ENCODE data around the gene ZPLD1. TPM values are rescaled to one million over a fixed set of nuclear protein-coding genes. Genes with fewer than 3 reads are reported as not detected.

ZPLD1 gene
- total RNA-seq, 1 donor from 2014 or later: not detected

GRCh38 chr3:102505542-102505941 is 70.7 kb downstream of the ZPLD1 start:
- Mint-ChIP-seq H3K27me3 (ENCODE audit: unreplicated experiment) (no peaks in the 10 kb centered on the region), H3K4me3 (ENCODE audit: unreplicated experiment) (no peak overlapping the region)
- no peak for TF ChIP-seq CTCF (IDR thresholded peaks at IDR 0.05; ENCODE audit: unreplicated experiment)

GRCh38 chr3:102510663-102511062 is 75.8 kb downstream of the ZPLD1 start:
- Mint-ChIP-seq H3K4me3 (ENCODE audit: unreplicated experiment) (no peak overlapping the region), H3K36me3 (ENCODE audit: low read depth, unreplicated experiment) (no peaks in the 10 kb centered on the region), H3K4me1 (ENCODE audit: unreplicated experiment) (no peaks in the 10 kb centered on the region), H3K27ac (ENCODE audit: unreplicated experiment) (no peak overlapping the region), H3K27me3 (ENCODE audit: unreplicated experiment) (no peaks in the 10 kb centered on the region), H3K9me3 (ENCODE audit: unreplicated experiment) (no peaks in the 10 kb centered on the region)
- no peak for TF ChIP-seq CTCF (IDR thresholded peaks at IDR 0.05; ENCODE audit: unreplicated experiment)
- no peak for DNase-seq (ENCODE audit: low spot score)

More at GRCh38 chr3:102505542-102505941, 70.7 kb downstream of the ZPLD1 start:
- Mint-ChIP-seq H3K9me3 (ENCODE audit: unreplicated experiment) (no peaks in the 10 kb centered on the region), H3K27ac (ENCODE audit: unreplicated experiment) (no peak overlapping the region), H3K4me1 (ENCODE audit: unreplicated experiment) (no peaks in the 10 kb centered on the region), H3K36me3 (ENCODE audit: low read depth, unreplicated experiment) (no peaks in the 10 kb centered on the region)
- DNase-seq (ENCODE audit: low spot score): no peak

DNA sequence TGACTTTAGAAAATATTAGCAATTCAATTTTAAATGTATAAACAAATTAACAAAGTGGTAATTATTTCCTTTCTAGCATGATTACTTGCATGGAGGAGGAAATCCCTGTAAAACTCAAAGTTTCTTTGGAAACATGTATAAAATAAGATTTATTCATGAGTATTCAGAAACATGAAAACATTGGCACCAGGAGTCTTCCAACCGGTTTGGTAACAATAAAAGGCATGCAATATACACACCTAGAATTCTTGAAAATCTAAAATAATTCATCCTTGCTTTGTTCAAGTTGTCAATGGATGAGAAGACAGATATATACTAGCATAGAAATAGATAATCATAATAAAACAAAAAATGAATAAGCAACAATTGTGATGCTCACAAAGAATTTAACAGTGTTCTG is 76.4 kb downstream of the ZPLD1 start:
- Mint-ChIP-seq H3K4me1 (ENCODE audit: unreplicated experiment) (no peaks in the 10 kb centered on the region), H3K27me3 (ENCODE audit: unreplicated experiment) (no peaks in the 10 kb centered on the region)

GRCh38 chr3:102511639-102512038 is 76.8 kb downstream of the ZPLD1 start:
- TF ChIP-seq CTCF (IDR thresholded peaks at IDR 0.05; ENCODE audit: unreplicated experiment): no peak
- H3K27ac Mint-ChIP-seq (ENCODE audit: unreplicated experiment): no peak overlapping the region
- no peak for DNase-seq (ENCODE audit: low spot score)
- H3K4me3 Mint-ChIP-seq (ENCODE audit: unreplicated experiment): no peak overlapping the region
- no peaks in the 10 kb centered on the region for H3K36me3 Mint-ChIP-seq (ENCODE audit: low read depth, unreplicated experiment)
- H3K4me1 Mint-ChIP-seq (ENCODE audit: unreplicated experiment): no peaks in the 10 kb centered on the region
- no peaks in the 10 kb centered on the region for H3K27me3 Mint-ChIP-seq (ENCODE audit: unreplicated experiment)
- no peaks in the 10 kb centered on the region for H3K9me3 Mint-ChIP-seq (ENCODE audit: unreplicated experiment)

More for the DNA sequence above, 76.4 kb downstream of the ZPLD1 start:
- no peak for TF ChIP-seq CTCF (IDR thresholded peaks at IDR 0.05; ENCODE audit: unreplicated experiment)
- H3K27ac Mint-ChIP-seq (ENCODE audit: unreplicated experiment): no peak overlapping the region
- no peak overlapping the region for H3K4me3 Mint-ChIP-seq (ENCODE audit: unreplicated experiment)
- no peaks in the 10 kb centered on the region for H3K9me3 Mint-ChIP-seq (ENCODE audit: unreplicated experiment)
- H3K36me3 Mint-ChIP-seq (ENCODE audit: low read depth, unreplicated experiment): no peaks in the 10 kb centered on the region
- DNase-seq (ENCODE audit: low spot score): no peak

DNA sequence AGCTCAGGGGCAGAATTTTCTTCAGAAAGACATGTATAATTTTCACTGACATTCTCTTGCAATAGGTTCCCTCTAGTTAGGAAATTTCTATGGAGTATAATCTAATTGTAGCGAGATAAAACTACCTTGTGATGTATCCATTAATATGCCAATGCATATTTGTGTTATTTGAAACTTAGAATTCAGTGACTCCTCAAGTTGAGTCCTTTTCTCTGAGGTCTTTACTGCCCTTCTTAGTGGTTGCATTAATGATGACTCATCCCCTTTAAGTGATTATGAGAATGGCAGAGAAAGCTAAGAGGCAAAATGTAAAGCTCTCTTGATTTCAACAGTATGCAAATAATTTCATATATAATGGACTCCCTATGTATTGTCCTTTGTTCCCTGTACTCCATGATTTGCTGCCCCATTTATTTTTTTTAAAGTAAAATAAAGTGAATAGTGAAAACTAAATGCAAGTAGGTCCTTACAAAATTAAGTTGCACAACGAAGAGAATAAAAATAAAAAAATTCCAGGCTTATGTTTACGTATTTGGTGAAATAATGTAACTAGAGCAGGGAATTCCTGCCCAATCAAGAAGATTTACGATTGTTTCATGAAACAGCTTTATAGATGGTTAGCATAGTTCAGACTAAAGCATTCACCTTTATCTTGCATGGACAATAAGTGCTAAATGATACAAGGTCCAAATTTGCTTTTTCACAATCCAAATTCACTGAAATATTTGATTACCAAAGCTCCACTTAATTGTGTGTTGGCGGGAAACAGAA is 78.1 kb downstream of the ZPLD1 start:
- Mint-ChIP-seq H3K9me3 (ENCODE audit: unreplicated experiment) (no peaks in the 10 kb centered on the region), H3K27ac (ENCODE audit: unreplicated experiment) (no peak overlapping the region), H3K4me1 (ENCODE audit: unreplicated experiment) (no peaks in the 10 kb centered on the region), H3K27me3 (ENCODE audit: unreplicated experiment) (no peaks in the 10 kb centered on the region), H3K36me3 (ENCODE audit: low read depth, unreplicated experiment) (no peaks in the 10 kb centered on the region), H3K4me3 (ENCODE audit: unreplicated experiment) (no peak overlapping the region)
- no peak for TF ChIP-seq CTCF (IDR thresholded peaks at IDR 0.05; ENCODE audit: unreplicated experiment)
- no peak for DNase-seq (ENCODE audit: low spot score)

All from endothelial cell (in vitro differentiated cells).